GM21723 (cell line): ENCODE results near the gene SLC2A4.
A peak's percentile ranks its signal among the peaks of the same experiment; 100 is the strongest.

Experiments used
- ATAC-seq: cut with Tn5 transposase; IDR thresholded peaks from one replicate; pipeline ENCODE4 v1.9.1; 2021; ENCODE audit warnings: mild to moderate bottlenecking, moderate library complexity; ENCODE audit not compliant: unreplicated experiment

Gene SLC2A4

DNA sequence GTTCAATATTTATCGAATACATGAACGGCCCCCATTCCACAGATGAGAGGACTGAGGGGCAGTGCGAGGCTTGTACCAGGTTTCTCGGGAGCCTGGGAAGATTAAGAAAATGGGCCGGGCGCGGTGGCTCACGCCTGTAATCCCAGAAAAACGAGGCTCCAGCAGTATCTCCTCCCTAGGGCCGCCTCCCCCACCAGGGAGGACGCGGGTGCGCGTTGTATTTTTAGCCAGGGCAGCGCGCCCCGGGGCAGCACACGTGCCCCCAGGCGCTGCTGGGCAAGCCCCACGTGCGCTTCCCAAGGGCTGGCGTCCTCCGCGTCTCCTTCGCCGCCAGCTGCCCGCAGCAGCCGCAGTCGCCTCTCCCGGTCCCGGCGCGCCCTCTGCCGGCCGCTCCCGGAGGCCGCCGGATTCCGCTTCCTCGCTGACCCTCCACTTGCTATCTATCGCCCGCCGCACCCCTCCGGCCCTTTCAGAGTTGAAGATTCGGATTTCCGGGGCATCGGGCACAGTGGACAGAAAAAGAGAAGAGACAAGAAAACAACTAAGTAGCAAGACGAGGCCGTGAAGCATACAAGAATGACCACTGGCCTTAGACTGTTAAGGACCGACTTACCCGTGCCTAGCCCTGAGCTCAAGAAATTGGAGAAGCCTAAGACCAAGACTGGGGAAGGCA, 14.8 kb downstream of the SLC2A4 start:
- ATAC-seq = no peak

GRCh38 chr17:7304179-7304578, 22.7 kb downstream of the SLC2A4 start:
- no peak for ATAC-seq

DNA sequence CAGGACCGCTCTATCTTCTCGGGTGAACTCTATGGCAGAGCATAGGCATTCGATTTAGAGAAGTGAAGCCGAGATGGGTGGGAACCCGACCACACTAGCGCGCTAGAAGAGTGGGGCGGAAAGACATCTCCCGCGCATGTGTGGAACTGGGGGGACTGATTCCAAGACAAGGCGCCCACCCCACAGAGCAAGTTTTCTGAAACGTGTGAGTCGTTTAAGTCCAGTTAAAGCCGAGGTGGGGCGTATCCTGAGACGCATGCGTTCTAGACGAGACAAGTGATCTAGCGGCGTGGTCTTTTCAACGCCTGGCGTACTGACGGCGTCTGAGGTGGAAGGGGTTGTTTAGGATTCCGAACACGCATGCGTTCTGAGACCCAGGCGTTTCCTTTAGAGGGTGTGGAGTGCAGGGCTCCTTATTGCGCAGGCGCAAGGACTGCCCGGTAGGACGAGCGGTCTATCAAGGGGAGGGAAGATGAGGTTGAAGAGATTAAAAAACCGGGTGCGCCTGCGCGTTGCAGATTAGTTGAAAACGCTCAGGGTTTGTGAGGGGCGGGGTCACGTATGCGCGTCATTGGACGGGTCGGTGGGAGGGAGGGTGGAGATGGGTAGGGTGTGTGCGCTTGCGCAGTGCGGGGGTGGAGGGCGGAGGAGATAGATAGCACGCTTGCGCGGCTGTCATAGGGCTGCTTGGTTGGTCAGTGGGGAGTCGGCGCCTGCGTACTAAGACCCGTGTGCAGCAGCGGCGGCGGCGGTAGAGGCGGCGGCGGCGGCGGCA, 25.6 kb downstream of the SLC2A4 start, which contains the start of gene EIF5A:
EIF5A (plus strand) TSS at position 718 of the 775 bp plus-strand sequence. CDS start 2,008 bp downstream, outside the sequence.
- ATAC-seq = peak; percentile 75

- ATAC-seq = no peak
Observed at GRCh38 chr17:7307686-7308624, 26.4 kb downstream of the SLC2A4 start.

DNA sequence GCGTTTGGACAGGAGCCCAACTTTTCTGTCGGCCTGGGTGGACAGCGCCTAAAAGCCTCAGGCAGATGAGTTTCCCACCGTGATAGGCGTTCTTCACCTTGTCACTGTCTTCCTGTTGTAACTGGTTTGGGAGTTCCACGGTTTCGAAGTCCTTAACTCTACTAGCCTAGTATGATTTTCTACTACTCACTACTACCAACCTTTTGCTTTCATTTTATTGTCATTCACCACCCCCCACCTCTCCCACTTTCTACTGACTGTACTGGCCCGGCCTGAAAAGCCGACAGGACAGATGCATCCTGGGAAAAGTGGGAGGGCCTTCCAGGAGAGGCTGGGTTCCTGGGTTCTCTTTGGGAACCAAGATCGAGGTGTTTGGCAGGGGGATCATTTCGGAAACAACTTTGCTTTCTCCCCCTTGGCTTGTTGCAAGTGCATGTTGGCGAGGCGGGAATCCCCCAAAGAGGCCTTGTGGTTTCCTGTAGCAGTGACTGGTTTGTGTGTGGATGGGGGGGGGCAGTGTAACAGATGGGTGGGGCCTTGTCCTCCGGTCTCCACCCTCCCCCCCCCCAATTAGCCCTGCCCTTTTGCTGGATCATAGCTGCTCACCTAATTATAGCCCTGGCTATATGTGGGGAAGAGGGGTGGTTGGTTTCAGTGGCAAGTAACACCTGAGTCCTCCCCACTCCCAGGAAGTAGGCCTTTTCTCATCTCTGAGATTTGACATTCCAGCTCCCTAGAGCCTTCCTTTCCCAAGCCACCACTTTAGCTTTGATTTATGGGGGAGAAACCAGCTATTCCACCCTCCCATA, 27.3 kb downstream of the SLC2A4 start:
- no peak for ATAC-seq

- no peak for ATAC-seq
Observed at GRCh38 chr17:7309628-7310027, 28.1 kb downstream of the SLC2A4 start.

DNA sequence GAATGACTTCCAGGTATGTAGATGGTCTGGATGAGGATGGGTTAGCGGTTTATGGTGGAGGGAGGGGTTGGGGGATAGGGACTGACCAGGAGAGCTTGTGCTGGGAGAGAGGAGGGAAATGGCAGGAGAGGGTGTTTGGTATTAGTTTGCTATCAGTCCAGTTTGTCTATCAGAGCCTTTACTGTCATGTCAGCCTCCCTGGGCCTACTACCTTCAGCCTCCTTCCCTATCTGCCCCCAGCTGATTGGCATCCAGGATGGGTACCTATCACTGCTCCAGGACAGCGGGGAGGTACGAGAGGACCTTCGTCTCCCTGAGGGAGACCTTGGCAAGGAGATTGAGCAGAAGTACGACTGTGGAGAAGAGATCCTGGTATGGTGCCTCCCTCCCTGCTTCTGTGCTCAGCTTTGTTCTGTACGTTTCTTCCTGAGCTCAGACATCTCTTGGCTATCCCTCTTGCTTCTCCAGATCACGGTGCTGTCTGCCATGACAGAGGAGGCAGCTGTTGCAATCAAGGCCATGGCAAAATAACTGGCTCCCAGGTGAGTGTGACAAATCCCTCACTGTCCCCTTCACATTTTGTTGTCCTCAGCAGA, 29.7 kb downstream of the SLC2A4 start:
- ATAC-seq = no peak

GRCh38 chr17:7312432-7313087, 31.0 kb downstream of the SLC2A4 start:
- ATAC-seq = no peak

DNA sequence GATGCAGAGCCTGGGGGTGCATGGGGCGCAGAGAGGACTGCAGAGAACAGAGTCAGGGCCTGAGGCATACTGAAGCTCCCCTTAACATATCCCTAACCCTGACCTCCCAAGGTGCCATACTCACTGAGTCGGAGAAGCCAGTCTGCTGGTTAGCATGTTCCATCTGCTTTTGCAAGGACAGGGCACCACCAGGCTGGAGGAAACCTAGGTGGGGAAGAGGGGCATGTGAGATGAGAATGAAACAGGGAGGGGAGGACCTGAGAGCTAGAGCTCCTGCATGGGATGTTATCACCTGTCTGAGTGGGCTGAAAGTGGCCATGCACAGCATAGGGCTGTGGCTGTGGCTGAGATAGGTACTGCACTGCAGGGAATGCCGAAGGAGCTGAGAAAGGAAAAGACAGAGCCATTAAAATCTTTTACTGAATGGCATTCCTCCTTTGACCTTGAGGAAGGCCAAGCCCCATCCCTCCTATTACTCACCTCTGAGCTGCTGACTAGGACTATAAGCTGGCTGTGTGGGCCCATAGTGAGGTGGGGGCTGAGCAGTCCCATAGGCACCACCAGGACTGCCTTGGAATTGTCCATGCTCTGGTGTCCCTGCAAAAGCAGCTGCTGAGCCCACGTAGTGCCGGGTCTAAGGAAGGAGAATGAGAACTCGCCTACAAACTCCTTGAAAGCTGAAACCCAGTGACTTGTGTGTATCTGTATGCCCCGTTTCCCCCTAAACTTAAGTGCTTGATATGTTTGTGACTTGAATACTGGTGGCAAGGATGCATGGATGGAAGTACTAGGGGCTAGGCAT, 31.8 kb downstream of the SLC2A4 start:
- ATAC-seq = no peak

DNA sequence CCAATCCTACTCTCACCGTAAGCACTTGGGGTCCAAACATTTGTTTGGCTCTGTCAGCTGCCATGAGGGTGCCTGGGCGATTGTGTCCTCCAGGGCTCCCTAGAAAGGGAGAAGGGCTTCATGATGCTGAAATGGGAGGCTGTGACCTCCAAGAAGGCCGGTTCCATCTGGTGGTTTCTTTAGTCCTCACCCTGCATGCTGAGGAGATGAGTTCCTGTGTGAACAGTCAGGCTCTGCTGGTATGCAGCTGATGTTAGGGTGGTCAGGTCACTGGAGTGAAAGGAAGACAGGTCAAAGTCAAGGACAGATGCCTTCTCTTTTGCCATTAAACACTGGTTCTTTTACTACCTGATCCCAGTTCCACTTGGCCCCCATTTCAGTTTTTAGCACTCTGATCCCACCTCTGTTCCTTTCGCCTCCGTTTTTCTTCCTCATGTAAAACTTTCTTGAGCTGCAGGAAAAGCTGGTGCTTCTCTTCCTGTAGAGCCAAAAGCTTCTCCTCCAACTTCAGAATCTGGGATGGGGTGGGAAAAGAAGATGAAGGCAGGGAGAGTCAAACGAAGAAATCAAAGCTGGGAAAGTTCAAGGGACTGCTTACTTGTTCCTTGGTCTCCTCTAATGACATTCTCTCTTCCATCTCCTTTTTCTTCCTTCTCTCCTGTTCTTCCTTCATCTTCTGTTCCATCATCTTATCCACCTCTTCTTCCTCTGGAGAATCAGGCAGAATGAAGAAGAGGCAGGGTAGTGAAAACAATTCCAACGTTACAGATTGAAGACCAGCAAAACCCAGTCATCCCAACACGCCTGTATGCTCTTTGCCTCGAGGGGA, 32.6 kb downstream of the SLC2A4 start:
- ATAC-seq = no peak

GRCh38 chr17:7314719-7315569, 33.4 kb downstream of the SLC2A4 start, which contains the start of gene GPS2:
Gene GPS2, minus strand, starts transcription at chr17:7315360. Its CDS starts 308 bp downstream, at chr17:7315052.
- ATAC-seq = peak; percentile 64

GRCh38 chr17:7315570-7316235, 34.2 kb downstream of the SLC2A4 start:
- ATAC-seq = no peak

GRCh38 chr17:7317161-7317803, 35.8 kb downstream of the SLC2A4 start:
- ATAC-seq = no peak

DNA sequence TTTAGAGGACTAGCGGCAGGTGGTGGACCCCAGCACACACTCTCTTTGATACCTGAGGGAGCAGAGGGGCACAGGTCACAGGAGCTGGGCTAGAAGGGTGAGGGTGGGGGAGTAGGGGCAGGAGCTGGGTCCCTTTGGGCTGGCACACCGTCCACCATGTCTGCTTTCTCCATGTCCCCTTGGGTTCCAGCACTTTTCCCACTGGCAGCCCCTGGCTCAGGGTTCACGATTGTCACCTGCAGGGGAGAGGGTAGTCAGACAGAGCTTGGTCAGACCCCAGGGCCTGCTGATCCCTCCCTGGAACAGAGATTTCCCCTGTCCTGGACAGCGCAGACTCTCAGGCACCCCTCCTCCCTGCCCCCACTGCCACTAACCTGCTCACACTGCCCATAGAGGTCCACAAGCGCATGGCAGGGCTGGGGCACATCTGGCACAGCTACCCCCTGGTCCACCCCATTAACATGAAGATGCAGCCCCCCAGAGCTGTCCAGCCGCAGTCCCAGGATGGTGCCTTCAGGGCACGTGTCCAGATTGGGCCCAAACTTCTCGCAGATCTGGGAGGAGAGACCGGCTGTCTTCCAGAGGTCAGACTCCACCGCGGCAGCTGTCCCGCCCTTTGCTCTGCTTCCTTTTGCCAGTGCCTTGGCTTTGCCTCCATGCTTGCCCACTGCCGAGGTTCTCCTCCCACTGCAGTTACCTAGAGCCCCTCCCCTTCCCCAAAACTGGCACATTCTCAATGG, 36.8 kb downstream of the SLC2A4 start:
- no peak for ATAC-seq

DNA sequence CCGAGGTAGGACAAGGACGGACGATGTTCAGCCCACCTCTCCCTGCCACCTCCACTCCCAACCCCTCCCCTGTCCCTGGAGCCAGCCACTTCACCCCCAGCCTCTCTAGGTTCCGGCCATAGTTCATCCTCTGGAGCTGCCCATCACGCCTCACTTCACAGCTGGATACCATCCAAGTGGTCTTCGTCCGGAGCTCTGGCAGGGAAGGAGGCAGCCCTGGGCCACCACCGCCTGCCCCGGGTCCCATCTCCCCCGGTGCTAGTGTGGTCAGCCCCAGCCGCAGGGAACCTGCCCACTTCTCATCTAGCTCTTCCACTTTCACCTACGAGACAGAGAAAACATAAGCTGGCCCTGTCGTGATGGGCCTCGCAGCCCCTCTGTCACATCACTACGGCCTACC, 39.9 kb downstream of the SLC2A4 start:
- no peak for ATAC-seq
